A673 (cell line): ENCODE results near the gene HJV.
"Not testable (repeated sequence)": the region's sequence is repeated elsewhere in the genome, so short reads cannot be mapped to it uniquely, and the experiment has no call there.

Experiments used
- CTCF ChIP-seq: fragments of 300-800, 200-600 bp; sonication (generic); conservative IDR thresholded peaks from 2 replicates; pipeline ENCODE4 v1.5.1; 2017; ENCODE audit warnings: low read depth, mild to moderate bottlenecking, antibody characterized with exemption, low read length, moderate library complexity, mixed read lengths
- EZH2 ChIP-seq: fragments of 200-600 bp; sonication (generic); IDR thresholded peaks from 2 replicates; pipeline ENCODE4 v1.6.1; 2017; ENCODE audit warnings: borderline replicate concordance, low read depth, mild to moderate bottlenecking, mixed read lengths, antibody characterized with exemption, low read length; ENCODE audit not compliant: poor library complexity, severe bottlenecking

GRCh38 chr1:146059148-146059547 is 37.6 kb upstream of the HJV start:
- TF ChIP-seq CTCF, EZH2: not testable (repeated sequence)
